HepG2 (cell line): ENCODE measurements around the gene MED13. TPM values are rescaled to one million over a fixed set of nuclear protein-coding genes. Genes with fewer than 3 reads are reported as not detected.

ENCODE experiments used
- ATF7-NPFF ChIP-seq: sonication (generic); formaldehyde crosslinking; IDR thresholded peaks from 2 replicates; pipeline ENCODE4 v1.8.1; 2023; ENCODE audit warnings: mild to moderate bottlenecking, low read depth, missing genetic modification reagents, moderate library complexity
- CAMTA2 ChIP-seq: sonication (generic); formaldehyde crosslinking; IDR thresholded peaks from 2 replicates; pipeline ENCODE4 v1.4.0; 2020; ENCODE audit warnings: mild to moderate bottlenecking, missing genetic modification reagents, borderline replicate concordance
- CHCHD3 ChIP-seq: sonication (generic); formaldehyde crosslinking; IDR thresholded peaks from 2 replicates; pipeline ENCODE4 v1.8.0; 2022; ENCODE audit warnings: mild to moderate bottlenecking, missing genetic modification reagents, moderate library complexity
- HMG20B ChIP-seq: conservative IDR thresholded peaks from 2 replicates; pipeline ENCODE4 v1.6.1; 2016; ENCODE audit warnings: missing genetic modification reagents, missing compliant biosample characterization
- KDM6A ChIP-seq: IDR thresholded peaks from 2 replicates; pipeline ENCODE4 v1.6.1; 2016; ENCODE audit warnings: low read depth
- NR2F1 ChIP-seq, 2 experiments: fragments of 450-650 bp in 1 of 2; formaldehyde crosslinking in 1 of 2; IDR thresholded peaks; 2 replicates each; pipeline versions ENCODE4 v1.5.0 to v1.6.1; 2016 to 2020; ENCODE audit warnings: mild to moderate bottlenecking in 1 of 2, missing compliant biosample characterization in 1 of 2, missing genetic modification reagents in 1 of 2, moderate library complexity in 1 of 2
- PRMT3 ChIP-seq: sonication (generic); formaldehyde crosslinking; IDR thresholded peaks from 2 replicates; pipeline ENCODE4 v1.8.1; 2022; ENCODE audit warnings: low read depth, mild to moderate bottlenecking, moderate library complexity, missing genetic modification reagents, borderline replicate concordance
- ZFYVE20 ChIP-seq: sonication (generic); formaldehyde crosslinking; IDR thresholded peaks from 2 replicates; pipeline ENCODE4 v1.8.0; 2023; ENCODE audit warnings: low read depth, mild to moderate bottlenecking, moderate library complexity, missing genetic modification reagents, borderline replicate concordance
- ZIK1 ChIP-seq: sonication (generic); formaldehyde crosslinking; IDR thresholded peaks from 2 replicates; pipeline ENCODE4 v1.5.0; 2020; ENCODE audit warnings: mild to moderate bottlenecking, low read depth, missing genetic modification reagents, borderline replicate concordance
- ZNF121 ChIP-seq: sonication (generic); formaldehyde crosslinking; IDR thresholded peaks from 2 replicates; pipeline ENCODE4 v1.5.0; 2020; ENCODE audit warnings: mild to moderate bottlenecking, missing genetic modification reagents
- ZNF232 ChIP-seq: sonication (generic); formaldehyde crosslinking; IDR thresholded peaks from 2 replicates; pipeline ENCODE4 v1.4.0; 2020; ENCODE audit warnings: missing genetic modification reagents, borderline replicate concordance
- ZNF317 ChIP-seq: sonication (generic); formaldehyde crosslinking; IDR thresholded peaks from 2 replicates; pipeline ENCODE4 v1.5.0; 2020; ENCODE audit warnings: mild to moderate bottlenecking, missing genetic modification reagents
- ZNF362 ChIP-seq: sonication (generic); formaldehyde crosslinking; IDR thresholded peaks from 2 replicates; pipeline ENCODE4 v1.4.0; 2020; ENCODE audit warnings: missing genetic modification reagents, mild to moderate bottlenecking, borderline replicate concordance
- ZNF557 ChIP-seq: sonication (generic); formaldehyde crosslinking; IDR thresholded peaks from 2 replicates; pipeline ENCODE4 v1.4.0; 2020; ENCODE audit warnings: missing genetic modification reagents
- ZNF562 ChIP-seq: sonication (generic); formaldehyde crosslinking; IDR thresholded peaks from 2 replicates; pipeline ENCODE4 v1.8.0; 2022; ENCODE audit warnings: missing genetic modification reagents, borderline replicate concordance
- ZNF563 ChIP-seq: sonication (generic); formaldehyde crosslinking; IDR thresholded peaks from 2 replicates; pipeline ENCODE4 v1.8.0; 2022; ENCODE audit warnings: mild to moderate bottlenecking, moderate library complexity, missing genetic modification reagents
- ZNF607 ChIP-seq: sonication (generic); formaldehyde crosslinking; IDR thresholded peaks from 2 replicates; pipeline ENCODE4 v1.5.1; 2020; ENCODE audit warnings: missing genetic modification reagents, mild to moderate bottlenecking, borderline replicate concordance
- ZNF678 ChIP-seq: sonication (generic); formaldehyde crosslinking; IDR thresholded peaks from 2 replicates; pipeline ENCODE4 v1.4.0; 2020; ENCODE audit warnings: mild to moderate bottlenecking, missing genetic modification reagents
- ZNF878 ChIP-seq: sonication (generic); formaldehyde crosslinking; IDR thresholded peaks from 2 replicates; pipeline ENCODE4 v1.8.1; 2023; ENCODE audit warnings: mild to moderate bottlenecking, missing genetic modification reagents, moderate library complexity
- polyA plus RNA-seq, 8 experiments: library from polyadenylated mRNA; depleted of rRNA in 3 of 8; stranded (reverse) in 7 of 8; unstranded in 1 of 8; fragments of >200 nt; fragmentation: Illumina TruSeq in 4 of 8; extraction: Trizol in 4 of 8; gene quantifications; 2 replicates each; pipeline versions ENCODE4 v1.2.1 to v1.2.3, GENCODE V29; 2011 to 2016; ENCODE audit warnings: low read depth in 4 of 8, missing spikeins in 1 of 8, mixed read lengths in 1 of 8; ENCODE audit not compliant: insufficient read depth in 1 of 8
- total RNA-seq, 5 experiments: library from RNA; depleted of rRNA; stranded (reverse); fragments of >200 nt; fragmentation: Illumina TruSeq; extraction: Trizol; gene quantifications; 2 replicates each; pipeline ENCODE4 v1.2.3, GENCODE V29; 2016; ENCODE audit warnings: low read depth in 1 of 5
- TF ChIP-seq, protein P1 (sequence below): IDR thresholded peaks from 2 replicates; pipeline ENCODE4 v1.6.1; 2016; ENCODE audit warnings: missing compliant biosample characterization, missing genetic modification reagents, borderline replicate concordance
- TF ChIP-seq, protein P2 (sequence below): sonication (generic); formaldehyde crosslinking; IDR thresholded peaks from 2 replicates; pipeline ENCODE4 v1.5.0; 2020; ENCODE audit warnings: mild to moderate bottlenecking, missing genetic modification reagents
- TF ChIP-seq, protein P3 (sequence below): sonication (generic); formaldehyde crosslinking; IDR thresholded peaks from 2 replicates; pipeline ENCODE4 v1.8.0; 2022; ENCODE audit warnings: mild to moderate bottlenecking, missing genetic modification reagents; ENCODE audit not compliant: insufficient replicate concordance

MED13 gene
- total and polyA plus RNA-seq, 2 of the 13 experiments (the other 11 are each of a cell fraction or from before 2014, with no cell fraction given) = 27.4 to 69.1 TPM

DNA sequence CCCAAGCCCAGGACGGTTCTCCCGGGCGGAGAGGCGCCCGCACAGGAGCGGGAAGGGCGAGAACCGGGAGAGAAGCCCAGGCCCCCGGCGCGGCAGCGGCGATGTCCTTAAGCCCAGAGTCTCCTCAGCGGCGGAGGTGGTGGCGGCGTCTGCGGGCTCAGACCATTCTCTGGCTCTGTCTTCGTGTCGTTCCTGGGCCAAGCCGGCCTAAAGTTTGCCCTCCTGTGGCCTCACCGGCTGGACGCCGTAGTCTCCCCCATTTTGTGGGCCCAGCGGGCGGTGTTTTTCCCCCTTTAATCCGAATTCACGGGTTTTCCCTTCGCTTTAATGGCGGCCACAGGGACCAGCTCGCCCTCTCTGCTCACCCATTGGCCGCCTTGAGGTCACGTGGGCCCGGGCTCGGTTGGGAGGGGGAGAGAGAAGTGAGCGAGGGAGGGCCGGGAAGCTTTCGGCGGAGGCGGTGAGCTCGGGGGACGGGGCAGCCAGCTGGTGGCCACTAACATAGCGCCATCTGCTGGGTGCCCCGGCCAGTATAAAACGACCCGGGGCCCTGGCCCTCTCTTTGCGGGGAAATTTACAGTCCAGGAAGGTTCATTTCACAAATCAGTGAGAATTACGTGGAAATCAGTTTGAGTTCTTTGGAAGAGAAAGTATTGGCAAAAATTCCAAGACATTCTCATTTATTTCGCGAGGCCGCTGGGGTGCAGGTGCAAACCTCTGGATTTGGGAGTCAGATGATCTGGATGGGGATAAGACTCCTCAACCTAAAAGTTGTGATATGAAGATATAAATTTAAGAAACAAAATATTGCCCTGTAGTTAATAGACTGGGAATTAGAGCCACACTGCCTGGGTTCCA lies 762 bp upstream of the MED13 start (continued):
- no peak for TF ChIP-seq ZIK1
- no peak for TF ChIP-seq PRMT3
- peak; percentile 84; the same call in 1 of the 2 replicates for TF ChIP-seq ATF7-NPFF
- TF ChIP-seq ZNF563 (CRISPR knock-in tag) = peak; percentile 92
- TF ChIP-seq HMG20B = 0 out of 2 replicates have a peak, but pooled peaks have one; percentile 20
- TF ChIP-seq KDM6A = no peak
- peak; percentile 85 for TF ChIP-seq ZNF317 (CRISPR knock-in tag)
- peak; percentile 65; the same call in 1 of the 2 replicates for TF ChIP-seq ZNF232 (CRISPR knock-in tag)
- TF ChIP-seq, protein P1, sequence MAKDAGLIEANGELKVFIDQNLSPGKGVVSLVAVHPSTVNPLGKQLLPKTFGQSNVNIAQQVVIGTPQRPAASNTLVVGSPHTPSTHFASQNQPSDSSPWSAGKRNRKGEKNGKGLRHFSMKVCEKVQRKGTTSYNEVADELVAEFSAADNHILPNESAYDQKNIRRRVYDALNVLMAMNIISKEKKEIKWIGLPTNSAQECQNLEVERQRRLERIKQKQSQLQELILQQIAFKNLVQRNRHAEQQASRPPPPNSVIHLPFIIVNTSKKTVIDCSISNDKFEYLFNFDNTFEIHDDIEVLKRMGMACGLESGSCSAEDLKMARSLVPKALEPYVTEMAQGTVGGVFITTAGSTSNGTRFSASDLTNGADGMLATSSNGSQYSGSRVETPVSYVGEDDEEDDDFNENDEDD (CRISPR knock-in tag) = 0 out of 2 replicates have a peak, but pooled peaks have one; percentile 38
- peak; percentile 21; the same call in 1 of the 2 replicates for TF ChIP-seq ZNF362 (CRISPR knock-in tag)
- TF ChIP-seq CAMTA2 = peak; percentile 76
- no peak for TF ChIP-seq ZFYVE20 (CRISPR knock-in tag)
- no peak for TF ChIP-seq ZNF562 (CRISPR knock-in tag)
- peak; percentile 41; the same call in 1 of the 2 replicates for TF ChIP-seq ZNF121
- no peak for TF ChIP-seq NR2F1 (CRISPR knock-in tag; IDR thresholded peaks at IDR 0.05)
- TF ChIP-seq CHCHD3 (CRISPR knock-in tag) = 0 out of 2 replicates have a peak, but pooled peaks have one; percentile 47
- no peak; the same call in 1 of the 2 replicates for TF ChIP-seq ZNF557 (CRISPR knock-in tag)
- TF ChIP-seq ZNF678 (CRISPR knock-in tag) = peak; percentile 73; the same call in 1 of the 2 replicates
- TF ChIP-seq ZNF607 (CRISPR knock-in tag) = no peak; the same call in 1 of the 2 replicates
- TF ChIP-seq, protein P2, sequence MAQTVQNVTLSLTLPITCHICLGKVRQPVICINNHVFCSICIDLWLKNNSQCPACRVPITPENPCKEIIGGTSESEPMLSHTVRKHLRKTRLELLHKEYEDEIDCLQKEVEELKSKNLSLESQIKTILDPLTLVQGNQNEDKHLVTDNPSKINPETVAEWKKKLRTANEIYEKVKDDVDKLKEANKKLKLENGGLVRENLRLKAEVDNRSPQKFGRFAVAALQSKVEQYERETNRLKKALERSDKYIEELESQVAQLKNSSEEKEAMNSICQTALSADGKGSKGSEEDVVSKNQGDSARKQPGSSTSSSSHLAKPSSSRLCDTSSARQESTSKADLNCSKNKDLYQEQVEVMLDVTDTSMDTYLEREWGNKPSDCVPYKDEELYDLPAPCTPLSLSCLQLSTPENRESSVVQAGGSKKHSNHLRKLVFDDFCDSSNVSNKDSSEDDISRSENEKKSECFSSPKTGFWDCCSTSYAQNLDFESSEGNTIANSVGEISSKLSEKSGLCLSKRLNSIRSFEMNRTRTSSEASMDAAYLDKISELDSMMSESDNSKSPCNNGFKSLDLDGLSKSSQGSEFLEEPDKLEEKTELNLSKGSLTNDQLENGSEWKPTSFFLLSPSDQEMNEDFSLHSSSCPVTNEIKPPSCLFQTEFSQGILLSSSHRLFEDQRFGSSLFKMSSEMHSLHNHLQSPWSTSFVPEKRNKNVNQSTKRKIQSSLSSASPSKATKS (CRISPR knock-in tag) = no peak
- TF ChIP-seq, protein P3, sequence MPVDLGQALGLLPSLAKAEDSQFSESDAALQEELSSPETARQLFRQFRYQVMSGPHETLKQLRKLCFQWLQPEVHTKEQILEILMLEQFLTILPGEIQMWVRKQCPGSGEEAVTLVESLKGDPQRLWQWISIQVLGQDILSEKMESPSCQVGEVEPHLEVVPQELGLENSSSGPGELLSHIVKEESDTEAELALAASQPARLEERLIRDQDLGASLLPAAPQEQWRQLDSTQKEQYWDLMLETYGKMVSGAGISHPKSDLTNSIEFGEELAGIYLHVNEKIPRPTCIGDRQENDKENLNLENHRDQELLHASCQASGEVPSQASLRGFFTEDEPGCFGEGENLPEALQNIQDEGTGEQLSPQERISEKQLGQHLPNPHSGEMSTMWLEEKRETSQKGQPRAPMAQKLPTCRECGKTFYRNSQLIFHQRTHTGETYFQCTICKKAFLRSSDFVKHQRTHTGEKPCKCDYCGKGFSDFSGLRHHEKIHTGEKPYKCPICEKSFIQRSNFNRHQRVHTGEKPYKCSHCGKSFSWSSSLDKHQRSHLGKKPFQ (CRISPR knock-in tag) = no peak
- no peak for TF ChIP-seq ZNF878 (CRISPR knock-in tag)
